ENCODE data around the gene RANBP9. TPM values are rescaled to one million over a fixed set of nuclear protein-coding genes. Genes with fewer than 3 reads are reported as not detected.

The RANBP9 gene
- total and polyA plus RNA-seq, 2 of the 13 experiments (the other 11 are each of a cell fraction or from before 2014, with no cell fraction given): 26.6 to 30.6 TPM

- TF ChIP-seq, protein P1, sequence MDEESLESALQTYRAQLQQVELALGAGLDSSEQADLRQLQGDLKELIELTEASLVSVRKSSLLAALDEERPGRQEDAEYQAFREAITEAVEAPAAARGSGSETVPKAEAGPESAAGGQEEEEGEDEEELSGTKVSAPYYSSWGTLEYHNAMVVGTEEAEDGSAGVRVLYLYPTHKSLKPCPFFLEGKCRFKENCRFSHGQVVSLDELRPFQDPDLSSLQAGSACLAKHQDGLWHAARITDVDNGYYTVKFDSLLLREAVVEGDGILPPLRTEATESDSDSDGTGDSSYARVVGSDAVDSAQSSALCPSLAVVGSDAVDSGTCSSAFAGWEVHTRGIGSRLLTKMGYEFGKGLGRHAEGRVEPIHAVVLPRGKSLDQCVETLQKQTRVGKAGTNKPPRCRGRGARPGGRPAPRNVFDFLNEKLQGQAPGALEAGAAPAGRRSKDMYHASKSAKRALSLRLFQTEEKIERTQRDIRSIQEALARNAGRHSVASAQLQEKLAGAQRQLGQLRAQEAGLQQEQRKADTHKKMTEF (CRISPR knock-in tag; IDR thresholded peaks at IDR 0.05): no peak
- TF ChIP-seq SETDB1 (CRISPR knock-in tag; IDR thresholded peaks at IDR 0.05; ENCODE audit: borderline replicate concordance) (no peak), MXD1 (CRISPR knock-in tag; IDR thresholded peaks at IDR 0.05) (no peak), ZNF275 (CRISPR knock-in tag; IDR thresholded peaks at IDR 0.05; ENCODE audit: borderline replicate concordance) (no peak), ZNF160 (CRISPR knock-in tag; IDR thresholded peaks at IDR 0.05) (no peak), CHD2 (IDR thresholded peaks at IDR 0.05; ENCODE audit: low read depth, low read length) (no peak), TCF12 (IDR thresholded peaks at IDR 0.05) (no peak), TCF12 (CRISPR knock-in tag; IDR thresholded peaks at IDR 0.05) (no peak), HOMEZ (CRISPR knock-in tag; IDR thresholded peaks at IDR 0.05; ENCODE audit: low read depth) (peak; percentile 81), ZNF780A (CRISPR knock-in tag; IDR thresholded peaks at IDR 0.05) (no peak), EHMT2 (IDR thresholded peaks at IDR 0.05; ENCODE audit: borderline replicate concordance, low read depth, low read length) (0 out of 2 replicates have a peak, but pooled peaks have one; percentile 21), PAXIP1 (CRISPR knock-in tag; conservative IDR thresholded peaks at IDR 0.05) (no peak), GZF1 (CRISPR knock-in tag; IDR thresholded peaks at IDR 0.05) (no peak)
- TF ChIP-seq, protein P2, sequence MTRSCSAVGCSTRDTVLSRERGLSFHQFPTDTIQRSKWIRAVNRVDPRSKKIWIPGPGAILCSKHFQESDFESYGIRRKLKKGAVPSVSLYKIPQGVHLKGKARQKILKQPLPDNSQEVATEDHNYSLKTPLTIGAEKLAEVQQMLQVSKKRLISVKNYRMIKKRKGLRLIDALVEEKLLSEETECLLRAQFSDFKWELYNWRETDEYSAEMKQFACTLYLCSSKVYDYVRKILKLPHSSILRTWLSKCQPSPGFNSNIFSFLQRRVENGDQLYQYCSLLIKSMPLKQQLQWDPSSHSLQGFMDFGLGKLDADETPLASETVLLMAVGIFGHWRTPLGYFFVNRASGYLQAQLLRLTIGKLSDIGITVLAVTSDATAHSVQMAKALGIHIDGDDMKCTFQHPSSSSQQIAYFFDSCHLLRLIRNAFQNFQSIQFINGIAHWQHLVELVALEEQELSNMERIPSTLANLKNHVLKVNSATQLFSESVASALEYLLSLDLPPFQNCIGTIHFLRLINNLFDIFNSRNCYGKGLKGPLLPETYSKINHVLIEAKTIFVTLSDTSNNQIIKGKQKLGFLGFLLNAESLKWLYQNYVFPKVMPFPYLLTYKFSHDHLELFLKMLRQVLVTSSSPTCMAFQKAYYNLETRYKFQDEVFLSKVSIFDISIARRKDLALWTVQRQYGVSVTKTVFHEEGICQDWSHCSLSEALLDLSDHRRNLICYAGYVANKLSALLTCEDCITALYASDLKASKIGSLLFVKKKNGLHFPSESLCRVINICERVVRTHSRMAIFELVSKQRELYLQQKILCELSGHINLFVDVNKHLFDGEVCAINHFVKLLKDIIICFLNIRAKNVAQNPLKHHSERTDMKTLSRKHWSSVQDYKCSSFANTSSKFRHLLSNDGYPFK (CRISPR knock-in tag; IDR thresholded peaks at IDR 0.05; ENCODE audit: borderline replicate concordance): no peak
Measured at GRCh38 chr6:13715444-13715883, 3.8 kb upstream of the RANBP9 start (continued).
